ENCODE results near the gene MARVELD1.

DNA sequence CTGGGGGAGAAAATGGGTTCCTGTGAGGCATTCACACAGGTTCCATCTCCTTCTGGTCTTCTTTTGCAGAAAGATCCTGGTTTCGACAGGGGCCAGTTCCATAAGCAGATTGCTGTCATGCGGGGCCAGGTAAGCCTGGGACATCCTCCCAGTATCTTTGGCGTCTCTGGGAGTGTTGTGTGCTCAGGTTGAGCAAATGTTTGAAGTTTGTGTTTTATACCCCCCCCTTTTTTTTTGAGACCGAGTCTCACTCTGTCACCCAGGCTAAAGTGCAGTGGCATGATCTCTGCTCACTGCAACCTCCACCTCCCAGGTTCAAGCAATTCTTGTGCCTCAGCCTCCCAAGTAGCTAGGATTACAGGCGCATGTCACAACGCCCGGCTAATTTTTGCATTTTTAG, 46.5 kb upstream of the MARVELD1 start:
- TF ChIP-seq GATA3 (IDR thresholded peaks at IDR 0.05; ENCODE audit: low read depth, low read length) (no peak), GATA2 (IDR thresholded peaks at IDR 0.05; ENCODE audit: low read depth, low read length) (no peak)

Measured in SH-SY5Y (cell line).